K562 (cell line): ENCODE data around the gene ZKSCAN5. TPM values are rescaled to one million over a fixed set of nuclear protein-coding genes. Genes with fewer than 3 reads are reported as not detected.

ENCODE experiments used
- CEBPG ChIP-seq, 3 experiments: fragments of 200-800 bp in 1 of 3; sonication (Bioruptor generic) in 1 of 3; sonication (generic) in 1 of 3; formaldehyde crosslinking in 1 of 3; IDR thresholded peaks in 2 of 3; conservative IDR thresholded peaks in 1 of 3; 2 replicates each; pipeline versions ENCODE4 v1.6.1 to v1.8.0; 2016 to 2022; ENCODE audit warnings: missing compliant biosample characterization in 2 of 3, missing genetic modification characterization in 2 of 3, mild to moderate bottlenecking in 1 of 3, missing genetic modification reagents in 1 of 3
- CTCF ChIP-seq, 3 experiments: IDR thresholded peaks in 2 of 3; conservative IDR thresholded peaks in 1 of 3; 2 replicates each; pipeline ENCODE4 v1.5.1; 2011 to 2012; ENCODE audit warnings: low read length in 3 of 3, mild to moderate bottlenecking in 3 of 3, control low read depth in 2 of 3, improper control_type of control experiment in 1 of 3, inconsistent platforms in 1 of 3, low read depth in 1 of 3, mixed read lengths in 1 of 3, moderate library complexity in 1 of 3; ENCODE audit not compliant: insufficient read depth in 2 of 3
- HDAC2 ChIP-seq: fragments of 450-650 bp; IDR thresholded peaks from 2 replicates; pipeline ENCODE4 v1.6.1; 2016; ENCODE audit warnings: mild to moderate bottlenecking
- HDGF ChIP-seq: fragments of 450-650 bp; IDR thresholded peaks from 2 replicates; pipeline ENCODE4 v1.6.1; 2016
- ILK ChIP-seq: fragments of 450-650 bp; IDR thresholded peaks from 2 replicates; pipeline ENCODE4 v1.6.1; 2016; ENCODE audit warnings: missing genetic modification characterization, low read depth, mild to moderate bottlenecking, missing compliant biosample characterization, moderate library complexity, borderline replicate concordance
- LCOR ChIP-seq: sonication (generic); formaldehyde crosslinking; IDR thresholded peaks from 2 replicates; pipeline ENCODE4 v1.8.0; 2022; ENCODE audit warnings: mild to moderate bottlenecking, missing genetic modification reagents
- MYBL2 ChIP-seq, 2 experiments: fragments of 450-650 bp in 1 of 2; sonication (generic) in 1 of 2; formaldehyde crosslinking in 1 of 2; IDR thresholded peaks; 2 replicates each; pipeline versions ENCODE4 v1.6.1 to v1.8.1; 2017 to 2022; ENCODE audit warnings: borderline replicate concordance in 1 of 2, inconsistent platforms in 1 of 2, low read depth in 1 of 2, mild to moderate bottlenecking in 1 of 2, missing genetic modification reagents in 1 of 2, moderate library complexity in 1 of 2
- NCOR1 ChIP-seq: fragments of 450-650 bp; IDR thresholded peaks from 2 replicates; pipeline ENCODE4 v1.6.1; 2016; ENCODE audit warnings: mild to moderate bottlenecking, moderate library complexity
- RBM39 ChIP-seq: fragments of 200-400 bp; formaldehyde crosslinking; optimal IDR thresholded peaks from 2 replicates; pipeline ENCODE3; 2018; ENCODE audit warnings: low read depth, low read length
- SNIP1 ChIP-seq: fragments of 450-650 bp; IDR thresholded peaks from 2 replicates; pipeline ENCODE4 v1.7.1; 2017; ENCODE audit warnings: low read depth, mild to moderate bottlenecking
- SREBF2 ChIP-seq: sonication (generic); formaldehyde crosslinking; IDR thresholded peaks from 2 replicates; pipeline ENCODE4 v1.4.0; 2020; ENCODE audit warnings: mild to moderate bottlenecking, missing genetic modification reagents
- TAF9B ChIP-seq: fragments of 450-650 bp; IDR thresholded peaks from 2 replicates; pipeline ENCODE4 v1.6.1; 2018; ENCODE audit warnings: mild to moderate bottlenecking; ENCODE audit not compliant: partially characterized antibody
- ZNF212 ChIP-seq: fragments of 450-650 bp; formaldehyde crosslinking; IDR thresholded peaks from 2 replicates; pipeline ENCODE4 v1.4.0; 2020; ENCODE audit warnings: mild to moderate bottlenecking
- ZNF57 ChIP-seq: fragments of 450-650 bp; formaldehyde crosslinking; IDR thresholded peaks from 2 replicates; pipeline ENCODE4 v1.4.0; 2020; ENCODE audit warnings: mild to moderate bottlenecking, moderate library complexity
- polyA plus RNA-seq, 8 experiments: library from polyadenylated mRNA; depleted of rRNA in 4 of 8; stranded (reverse) in 5 of 8; unstranded in 3 of 8; fragments of >200 nt; fragmentation: Nextera tagmentation in 2 of 8; fragmentation: Illumina TruSeq in 1 of 8; extraction: Ambion mirVana in 2 of 8; extraction: Trizol in 1 of 8; gene quantifications; 2 replicates each; pipeline versions ENCODE4 v1.2.1 to v1.2.3, GENCODE V29; 2011 to 2014; ENCODE audit warnings: inconsistent platforms in 1 of 8, missing spikeins in 1 of 8
- total RNA-seq, 7 experiments: library from RNA; depleted of rRNA in 6 of 7; stranded (reverse); fragments of >200 nt in 6 of 7; fragmentation: Illumina TruSeq in 2 of 7; extraction: Trizol in 2 of 7; gene quantifications; 2 replicates each; pipeline versions ENCODE4 v1.2.1 to v1.2.3, GENCODE V29; 2011 to 2021; ENCODE audit warnings: low replicate concordance in 1 of 7
- TF ChIP-seq, protein P1 (sequence below): fragments of 450-650 bp; IDR thresholded peaks from 2 replicates; pipeline ENCODE4 v1.6.1; 2014; ENCODE audit warnings: low read depth, mild to moderate bottlenecking, moderate library complexity, borderline replicate concordance
- TF ChIP-seq, protein P2 (sequence below): sonication (generic); formaldehyde crosslinking; IDR thresholded peaks from 2 replicates; pipeline ENCODE4 v1.9.0; 2022; ENCODE audit warnings: mild to moderate bottlenecking, missing genetic modification reagents
- TF ChIP-seq, protein P3 (sequence below), 2 experiments: fragments of 450-650 bp in 1 of 2; IDR thresholded peaks; 2 replicates each; pipeline ENCODE4 v1.6.1; 2011 to 2017; ENCODE audit warnings: low read depth in 2 of 2, antibody characterized with exemption in 1 of 2, borderline replicate concordance in 1 of 2, low read length in 1 of 2, mild to moderate bottlenecking in 1 of 2, mixed read lengths in 1 of 2; ENCODE audit not compliant: control insufficient read depth in 1 of 2

The ZKSCAN5 gene
- total and polyA plus RNA-seq, 9 of the 15 experiments (the other 6 are each of a cell fraction or from before 2014, with no cell fraction given) = 4.2 to 19.0 (median 15.0) TPM

- TF ChIP-seq CEBPG (CRISPR knock-in tag; IDR thresholded peaks at IDR 0.05) (no peak), CEBPG (tag; conservative IDR thresholded peaks at IDR 0.05 in 1 of 2, IDR thresholded peaks at IDR 0.05 in 1 of 2) (peak in 1 of 2 experiments; percentile 14; a peak in 1 of 4 replicates), HDAC2 (peak; percentile 73), ZNF212 (CRISPR knock-in tag) (no peak), TAF9B (peak; percentile 93), SNIP1 (peak; percentile 96), CTCF (IDR thresholded peaks at IDR 0.05 in 2 of 3, conservative IDR thresholded peaks at IDR 0.05 in 1 of 3; ENCODE audit: insufficient read depth in 2 of 3, low read depth in 1 of 3, low read length in 3 of 3) (0 out of 6 replicates have a peak, but pooled peaks of 1 of the 3 experiments have one; percentile 8), HDGF (0 out of 2 replicates have a peak, but pooled peaks have one; percentile 73), NCOR1 (0 out of 2 replicates have a peak, but pooled peaks have one; percentile 41), MYBL2 (IDR thresholded peaks at IDR 0.05; ENCODE audit: low read depth) (peak; percentile 95), MYBL2 (CRISPR knock-in tag; IDR thresholded peaks at IDR 0.05; ENCODE audit: borderline replicate concordance) (no peak), ILK (tag) (no peak), RBM39 (no peak), ZNF57 (CRISPR knock-in tag) (no peak), LCOR (CRISPR knock-in tag) (peak; percentile 94), SREBF2 (CRISPR knock-in tag) (no peak)
- TF ChIP-seq, protein P1, sequence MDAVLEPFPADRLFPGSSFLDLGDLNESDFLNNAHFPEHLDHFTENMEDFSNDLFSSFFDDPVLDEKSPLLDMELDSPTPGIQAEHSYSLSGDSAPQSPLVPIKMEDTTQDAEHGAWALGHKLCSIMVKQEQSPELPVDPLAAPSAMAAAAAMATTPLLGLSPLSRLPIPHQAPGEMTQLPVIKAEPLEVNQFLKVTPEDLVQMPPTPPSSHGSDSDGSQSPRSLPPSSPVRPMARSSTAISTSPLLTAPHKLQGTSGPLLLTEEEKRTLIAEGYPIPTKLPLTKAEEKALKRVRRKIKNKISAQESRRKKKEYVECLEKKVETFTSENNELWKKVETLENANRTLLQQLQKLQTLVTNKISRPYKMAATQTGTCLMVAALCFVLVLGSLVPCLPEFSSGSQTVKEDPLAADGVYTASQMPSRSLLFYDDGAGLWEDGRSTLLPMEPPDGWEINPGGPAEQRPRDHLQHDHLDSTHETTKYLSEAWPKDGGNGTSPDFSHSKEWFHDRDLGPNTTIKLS = peak; percentile 94; the same call in 1 of the 2 replicates
- TF ChIP-seq, protein P2, sequence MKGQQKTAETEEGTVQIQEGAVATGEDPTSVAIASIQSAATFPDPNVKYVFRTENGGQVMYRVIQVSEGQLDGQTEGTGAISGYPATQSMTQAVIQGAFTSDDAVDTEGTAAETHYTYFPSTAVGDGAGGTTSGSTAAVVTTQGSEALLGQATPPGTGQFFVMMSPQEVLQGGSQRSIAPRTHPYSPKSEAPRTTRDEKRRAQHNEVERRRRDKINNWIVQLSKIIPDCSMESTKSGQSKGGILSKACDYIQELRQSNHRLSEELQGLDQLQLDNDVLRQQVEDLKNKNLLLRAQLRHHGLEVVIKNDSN (CRISPR knock-in tag) = no peak
- TF ChIP-seq, protein P3, sequence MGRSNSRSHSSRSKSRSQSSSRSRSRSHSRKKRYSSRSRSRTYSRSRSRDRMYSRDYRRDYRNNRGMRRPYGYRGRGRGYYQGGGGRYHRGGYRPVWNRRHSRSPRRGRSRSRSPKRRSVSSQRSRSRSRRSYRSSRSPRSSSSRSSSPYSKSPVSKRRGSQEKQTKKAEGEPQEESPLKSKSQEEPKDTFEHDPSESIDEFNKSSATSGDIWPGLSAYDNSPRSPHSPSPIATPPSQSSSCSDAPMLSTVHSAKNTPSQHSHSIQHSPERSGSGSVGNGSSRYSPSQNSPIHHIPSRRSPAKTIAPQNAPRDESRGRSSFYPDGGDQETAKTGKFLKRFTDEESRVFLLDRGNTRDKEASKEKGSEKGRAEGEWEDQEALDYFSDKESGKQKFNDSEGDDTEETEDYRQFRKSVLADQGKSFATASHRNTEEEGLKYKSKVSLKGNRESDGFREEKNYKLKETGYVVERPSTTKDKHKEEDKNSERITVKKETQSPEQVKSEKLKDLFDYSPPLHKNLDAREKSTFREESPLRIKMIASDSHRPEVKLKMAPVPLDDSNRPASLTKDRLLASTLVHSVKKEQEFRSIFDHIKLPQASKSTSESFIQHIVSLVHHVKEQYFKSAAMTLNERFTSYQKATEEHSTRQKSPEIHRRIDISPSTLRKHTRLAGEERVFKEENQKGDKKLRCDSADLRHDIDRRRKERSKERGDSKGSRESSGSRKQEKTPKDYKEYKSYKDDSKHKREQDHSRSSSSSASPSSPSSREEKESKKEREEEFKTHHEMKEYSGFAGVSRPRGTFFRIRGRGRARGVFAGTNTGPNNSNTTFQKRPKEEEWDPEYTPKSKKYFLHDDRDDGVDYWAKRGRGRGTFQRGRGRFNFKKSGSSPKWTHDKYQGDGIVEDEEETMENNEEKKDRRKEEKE (IDR thresholded peaks at IDR 0.05; ENCODE audit: borderline replicate concordance in 1 of 2, control insufficient read depth in 1 of 2, low read depth in 2 of 2, low read length in 1 of 2) = 0 out of 4 replicates have a peak, but pooled peaks of 1 of the 2 experiments have one; percentile 41
These were observed at the start of gene ZKSCAN5 (continued) for GRCh38 chr7:99504603-99505323.
